GM21390 (cell line): Measurements from ENCODE around the gene AKT3.
A peak's percentile ranks its signal among the peaks of the same experiment; 100 is the strongest.

Experiments
- ATAC-seq: cut with Tn5 transposase; IDR thresholded peaks from one replicate; pipeline ENCODE4 v1.9.1; 2021; ENCODE audit not compliant: unreplicated experiment

AKT3 gene

GRCh38 chr1:243471754-243472745 lies 378.0 kb downstream of the AKT3 start:
- peak; percentile 82 for ATAC-seq

- no peak for ATAC-seq
Measured at GRCh38 chr1:243471026-243471685, 378.9 kb downstream of the AKT3 start.

DNA sequence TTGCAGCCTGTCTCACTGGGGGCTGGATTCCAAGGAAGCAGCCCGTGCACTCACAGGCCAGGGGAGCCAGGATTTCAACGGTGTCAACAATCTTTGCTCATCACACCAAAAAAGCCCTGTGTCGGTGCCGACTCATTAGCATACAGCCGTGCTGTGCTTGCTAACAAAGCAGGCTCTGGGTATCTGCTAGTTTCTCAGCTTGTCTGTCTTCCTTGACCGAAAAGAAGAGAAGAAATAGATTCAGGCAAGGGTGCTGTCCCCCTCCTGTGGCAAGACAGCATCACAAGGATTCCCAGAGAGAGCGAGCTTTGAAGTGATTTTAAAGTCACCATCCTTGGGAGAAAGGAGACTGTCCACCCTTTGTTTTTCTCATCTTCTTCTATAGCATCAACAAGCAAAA lies 379.5 kb downstream of the AKT3 start:
- ATAC-seq = no peak

GRCh38 chr1:243469497-243469896 lies 380.5 kb downstream of the AKT3 start:
- ATAC-seq = no peak

DNA sequence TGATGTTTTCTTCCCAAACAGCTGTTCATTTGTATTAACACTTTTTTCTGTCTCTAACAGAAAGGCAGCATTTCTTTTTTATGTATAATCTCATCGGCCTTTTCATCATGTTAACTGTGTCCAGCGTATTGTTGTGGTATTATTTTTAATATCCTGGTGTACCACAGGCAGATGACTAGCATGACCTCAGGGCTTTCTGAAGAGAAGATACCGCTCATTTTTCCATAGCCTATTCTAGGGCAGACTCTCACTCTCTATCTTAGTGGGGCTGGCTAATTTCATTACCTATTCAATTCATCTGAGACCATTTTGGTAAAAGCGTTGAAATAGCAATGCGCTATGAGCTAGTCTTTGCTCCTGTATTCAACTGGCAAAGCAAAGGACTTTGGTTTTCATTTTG lies 384.3 kb downstream of the AKT3 start:
- ATAC-seq = no peak

GRCh38 chr1:243465081-243465480 lies 385.0 kb downstream of the AKT3 start:
- ATAC-seq = no peak

DNA sequence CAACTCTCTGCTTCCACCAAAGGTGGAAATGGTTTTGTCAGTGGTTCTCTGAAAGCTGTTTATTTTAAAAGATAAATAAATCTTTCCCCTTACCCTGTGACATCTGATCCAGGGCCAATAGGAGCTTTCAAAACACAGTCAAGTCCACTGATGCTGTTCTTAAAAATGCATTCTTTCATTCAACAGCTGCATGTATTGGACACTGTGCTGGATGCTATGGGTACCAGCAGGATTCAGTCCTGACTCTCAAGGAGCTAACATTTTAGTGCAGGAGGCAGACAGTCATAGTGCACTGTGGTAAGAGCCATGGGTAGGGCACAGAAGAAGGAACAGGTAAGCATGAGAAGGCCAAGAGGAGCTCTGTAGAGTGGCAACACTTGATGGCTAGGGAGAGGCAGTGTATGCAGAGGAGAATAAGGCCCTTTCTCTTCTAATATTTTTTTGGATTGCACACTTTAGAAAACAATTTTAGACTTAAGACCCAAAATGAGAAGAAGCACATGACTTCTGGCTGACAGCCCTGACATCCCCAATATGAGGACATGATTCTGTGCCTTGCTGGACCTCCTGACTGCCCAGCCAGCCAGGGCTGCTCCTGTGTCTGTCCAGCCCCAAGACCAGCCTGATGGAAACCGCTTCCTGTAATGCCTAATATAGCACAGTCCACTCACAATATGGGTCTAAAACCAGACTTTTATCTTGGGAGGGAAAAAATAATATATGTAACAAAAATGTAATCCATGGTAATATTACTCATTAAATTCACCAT lies 386.9 kb downstream of the AKT3 start:
- no peak for ATAC-seq

- ATAC-seq = no peak
Measured at GRCh38 chr1:243461700-243462099, 388.3 kb downstream of the AKT3 start.

- no peak for ATAC-seq
Measured at GRCh38 chr1:243459059-243459458, 391.0 kb downstream of the AKT3 start.

GRCh38 chr1:243457363-243457982 lies 392.6 kb downstream of the AKT3 start:
- ATAC-seq = no peak

- no peak for ATAC-seq
Measured at GRCh38 chr1:243455760-243456651, 394.0 kb downstream of the AKT3 start.

DNA sequence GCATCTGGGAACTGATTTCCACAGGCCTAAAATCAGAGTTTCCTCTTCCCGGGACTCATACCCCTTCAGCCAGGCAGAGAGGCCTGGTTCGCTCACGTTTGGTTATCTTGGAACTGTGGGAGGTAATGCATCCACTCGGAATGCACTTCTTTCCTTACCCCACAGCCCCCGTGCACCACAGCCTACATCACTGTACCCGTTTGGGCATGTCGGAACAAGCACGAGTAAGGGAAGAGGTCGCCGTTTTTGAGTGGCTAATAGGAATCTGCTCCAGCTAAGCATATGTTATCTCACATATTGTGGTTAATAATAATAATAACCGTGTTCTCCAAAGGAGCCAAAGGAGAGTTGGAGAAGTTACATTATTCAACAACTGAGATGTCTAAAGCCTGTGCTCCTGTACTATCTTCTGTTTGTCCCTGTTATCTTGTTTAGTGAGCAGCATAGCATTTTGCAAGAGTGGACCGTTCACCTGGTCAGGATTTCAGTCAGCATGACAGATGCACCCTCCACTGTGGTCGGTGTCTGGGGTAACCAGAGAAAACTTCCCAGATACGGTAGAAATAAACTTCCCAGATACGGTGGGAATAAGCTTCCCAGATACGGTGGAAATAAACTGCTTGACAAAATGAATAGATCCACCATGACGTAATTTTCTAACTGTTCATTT lies 395.6 kb downstream of the AKT3 start:
- ATAC-seq = no peak

DNA sequence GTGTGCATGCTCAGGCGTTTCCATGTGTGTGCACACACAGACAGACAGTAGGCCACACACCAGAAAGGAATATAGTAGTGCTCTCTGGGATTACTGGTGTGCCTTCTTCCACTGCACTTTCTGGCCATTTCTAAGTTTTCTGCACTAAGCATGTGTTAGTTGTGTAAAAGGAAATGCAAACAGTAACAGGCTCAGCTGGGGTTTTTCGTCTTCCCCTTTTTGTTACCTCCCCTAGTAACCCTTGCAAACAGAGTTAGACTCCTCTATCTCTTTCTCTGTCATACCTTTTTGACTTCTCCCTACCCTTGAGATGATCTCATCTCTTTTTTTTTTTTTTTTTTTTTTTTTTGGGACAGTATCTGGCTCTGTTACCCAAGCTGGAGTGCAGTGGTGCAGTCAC lies 398.0 kb downstream of the AKT3 start:
- no peak for ATAC-seq

DNA sequence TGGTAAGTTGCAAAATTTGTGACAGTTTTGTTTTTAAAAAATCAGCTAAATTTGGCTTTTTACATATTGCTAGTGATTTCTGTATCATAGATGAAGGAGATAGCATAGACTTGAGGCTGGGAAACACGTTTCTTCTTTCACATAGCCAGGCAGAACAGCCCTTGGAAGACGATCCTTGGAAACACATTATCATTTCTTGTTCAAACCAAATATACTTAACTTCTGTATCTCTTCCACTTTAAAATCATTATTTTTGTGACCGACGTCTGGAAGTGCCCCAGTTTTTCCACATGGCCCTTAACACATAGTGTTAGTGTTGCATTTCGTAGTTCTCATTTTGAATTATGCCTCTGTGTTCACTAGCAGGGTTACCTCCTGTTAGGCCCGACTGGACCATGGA lies 400.7 kb downstream of the AKT3 start:
- no peak for ATAC-seq

- no peak for ATAC-seq
Measured at GRCh38 chr1:243447844-243448243, 402.2 kb downstream of the AKT3 start.

DNA sequence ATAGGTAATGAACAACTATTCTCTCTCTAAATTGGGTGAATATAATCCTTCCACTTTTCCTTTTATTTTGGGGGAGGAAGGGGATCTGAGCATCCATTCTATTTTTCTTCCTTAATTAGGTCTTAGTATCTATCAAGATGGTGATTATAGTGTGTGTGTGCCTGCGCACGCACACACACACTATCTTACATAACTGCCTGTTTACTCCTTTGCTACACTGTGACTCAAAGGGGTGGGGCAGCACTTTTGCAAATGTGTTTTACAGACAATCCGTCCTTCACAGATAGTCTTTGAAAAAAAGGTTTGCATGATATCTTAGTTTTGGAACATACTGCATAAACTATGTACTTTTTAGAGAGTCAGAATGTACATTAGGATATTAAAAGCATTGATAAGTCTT lies 402.7 kb downstream of the AKT3 start:
- ATAC-seq = no peak

DNA sequence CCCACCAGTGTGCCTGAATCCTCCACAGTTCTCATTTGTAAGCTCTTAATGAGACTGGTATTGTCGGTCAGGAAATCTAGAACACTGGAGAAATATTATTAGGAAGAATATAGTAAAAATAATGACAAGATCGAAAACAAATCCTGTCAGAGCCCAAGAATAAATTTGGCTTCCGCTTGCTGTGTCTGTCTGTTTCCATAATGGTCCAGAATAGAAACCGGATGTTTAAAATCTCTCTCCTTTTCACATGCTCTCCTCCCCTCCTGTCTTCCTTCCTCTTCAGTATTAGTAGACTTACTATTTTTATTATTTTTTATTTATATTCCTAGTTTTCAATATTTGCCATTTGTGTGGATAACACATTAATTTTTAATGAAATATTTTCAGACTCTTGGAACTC lies 406.5 kb downstream of the AKT3 start:
- ATAC-seq = no peak

- no peak for ATAC-seq
Measured at GRCh38 chr1:243441601-243442000, 408.4 kb downstream of the AKT3 start.

DNA sequence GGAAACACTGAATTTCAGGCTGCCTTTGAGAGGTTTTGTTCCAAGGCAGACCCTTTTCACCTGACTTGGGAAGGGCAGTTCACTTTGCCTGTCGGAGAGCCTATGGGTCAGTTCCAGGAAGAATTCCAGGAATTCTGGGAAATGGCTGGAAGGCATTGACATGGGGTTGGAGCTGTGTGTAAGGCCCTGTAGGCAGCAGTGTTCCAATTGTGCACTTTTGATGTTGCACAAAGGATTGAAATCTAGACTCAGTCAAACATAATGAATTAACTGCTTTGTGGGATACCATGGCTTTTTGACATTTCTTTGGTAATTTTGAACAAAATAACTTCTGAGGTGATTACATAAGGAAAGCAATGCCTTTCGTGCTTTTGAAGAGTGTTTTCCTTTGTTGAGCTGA lies 409.6 kb downstream of the AKT3 start:
- no peak for ATAC-seq

- ATAC-seq = no peak
Measured at GRCh38 chr1:243438815-243439214, 411.2 kb downstream of the AKT3 start.
